NOMO-1 treated with dmso at 0.1 percent for 144 hours (cell line): Measurements from ENCODE around the gene RICTOR.

Source experiments
- DNase-seq: peaks from one replicate; lab custom pipeline; 2025; ENCODE audit not compliant: unreplicated experiment; lab: John Stamatoyannopoulos, UW

The RICTOR gene

DNA sequence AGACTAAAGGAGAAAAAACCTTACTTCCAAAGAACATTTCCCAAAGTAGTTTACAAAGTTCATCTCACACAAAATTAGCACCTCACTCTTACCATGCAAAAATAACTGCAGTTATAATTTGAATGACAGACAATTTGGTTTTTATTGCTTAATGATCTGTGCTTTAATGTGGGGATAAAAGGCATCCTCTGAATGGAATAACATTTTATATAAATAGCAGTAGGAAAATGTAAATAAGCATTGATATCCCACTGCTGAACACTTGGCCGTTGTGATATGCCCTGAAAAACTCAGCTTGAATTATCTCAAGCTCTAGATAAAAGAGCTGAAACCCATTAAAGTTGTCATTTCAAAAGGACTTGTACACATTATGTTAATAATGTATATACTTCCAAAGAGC is 135.2 kb downstream of the RICTOR start:
- DNase-seq, result no peak

DNA sequence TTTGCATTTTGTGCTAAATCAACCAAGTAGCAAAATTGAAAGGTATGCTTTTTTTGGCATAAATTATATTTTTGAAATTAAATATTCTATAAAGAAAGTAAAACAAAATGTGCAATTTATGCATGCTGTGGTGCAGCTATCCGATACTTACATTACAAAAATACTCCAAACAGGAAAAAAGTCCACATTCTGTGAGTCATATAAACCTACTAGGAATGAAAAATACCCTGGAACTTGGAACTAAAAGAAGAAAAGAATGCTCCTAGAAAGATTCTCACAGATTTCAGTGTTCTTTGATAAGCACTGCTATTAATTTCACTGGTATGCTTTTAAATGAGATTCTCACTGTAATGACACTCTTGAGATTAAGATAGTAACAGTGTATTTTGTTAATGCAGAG is 135.8 kb downstream of the RICTOR start:
- no peak for DNase-seq

DNA sequence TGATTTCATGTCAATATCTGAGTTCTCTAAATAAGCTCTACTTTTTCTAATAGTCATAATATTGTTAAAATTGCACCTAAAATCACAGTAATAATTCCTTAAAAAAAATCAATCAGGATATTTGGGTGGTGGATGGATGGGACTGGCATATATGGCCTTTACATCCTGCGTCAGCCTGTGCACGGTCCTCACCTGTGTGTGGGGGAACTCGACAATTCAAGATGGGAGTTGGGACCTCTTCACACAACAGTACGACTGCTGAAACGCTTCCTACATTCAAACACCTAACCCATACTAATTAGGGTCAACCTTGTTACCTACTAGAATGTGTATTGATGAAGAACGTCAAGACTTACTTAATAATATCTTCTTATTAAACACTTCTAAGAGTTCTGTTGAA is 137.9 kb downstream of the RICTOR start:
- no peak for DNase-seq

DNA sequence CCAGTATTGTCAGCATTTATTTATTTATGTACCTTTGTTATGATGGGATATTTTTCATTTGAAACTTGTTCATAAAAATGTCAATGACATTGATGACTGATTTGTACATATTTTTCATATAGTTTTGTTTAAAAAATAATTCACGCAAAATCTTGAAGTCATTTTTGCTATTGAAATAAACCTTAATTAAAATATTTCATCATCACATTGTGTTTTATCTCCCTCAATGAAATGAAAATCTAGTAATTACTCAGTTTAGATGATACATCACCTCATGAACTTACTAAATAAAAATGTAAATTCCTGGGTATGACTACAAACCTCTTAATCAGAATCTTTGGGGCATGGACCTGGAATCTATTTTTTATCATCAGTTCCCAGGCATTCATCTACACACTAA is 138.8 kb downstream of the RICTOR start:
- no peak for DNase-seq

DNA sequence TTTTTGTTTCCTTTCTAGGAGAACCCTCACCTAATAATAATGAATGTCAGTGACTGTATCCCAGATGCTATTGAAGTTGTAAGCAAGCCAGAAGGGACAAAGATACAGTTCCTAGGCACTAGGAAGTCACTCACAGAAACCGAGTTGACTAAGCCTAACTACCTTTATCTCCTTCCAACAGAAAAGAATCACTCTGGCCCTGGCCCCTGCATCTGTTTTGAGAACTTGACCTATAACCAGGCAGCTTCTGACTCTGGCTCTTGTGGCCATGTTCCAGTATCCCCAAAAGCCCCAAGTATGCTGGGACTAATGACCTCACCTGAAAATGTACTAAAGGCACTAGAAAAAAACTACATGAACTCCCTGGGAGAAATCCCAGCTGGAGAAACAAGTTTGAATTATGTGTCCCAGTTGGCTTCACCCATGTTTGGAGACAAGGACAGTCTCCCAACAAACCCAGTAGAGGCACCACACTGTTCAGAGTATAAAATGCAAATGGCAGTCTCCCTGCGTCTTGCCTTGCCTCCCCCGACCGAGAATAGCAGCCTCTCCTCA is 141.3 kb downstream of the RICTOR start:
- DNase-seq, result no peak

DNA sequence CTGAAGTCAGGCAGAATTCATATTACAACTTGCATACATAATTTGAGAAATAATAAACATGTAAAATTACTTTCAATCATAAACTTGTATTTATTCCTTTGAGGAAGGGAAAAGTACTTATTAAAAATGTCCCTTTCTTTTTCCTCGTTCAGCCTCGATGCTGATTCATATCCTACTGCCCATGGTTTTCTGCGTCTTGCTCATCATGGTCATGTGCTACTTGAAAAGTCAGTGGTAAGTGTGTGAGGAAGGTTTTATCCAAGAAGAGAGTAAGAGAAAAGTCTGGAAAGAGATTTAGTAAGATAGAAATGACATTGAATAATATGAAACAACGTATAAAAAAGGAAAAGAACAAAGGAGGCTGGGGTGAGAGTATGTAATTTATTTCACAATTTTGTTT is 142.5 kb downstream of the RICTOR start:
- no peak for DNase-seq

DNA sequence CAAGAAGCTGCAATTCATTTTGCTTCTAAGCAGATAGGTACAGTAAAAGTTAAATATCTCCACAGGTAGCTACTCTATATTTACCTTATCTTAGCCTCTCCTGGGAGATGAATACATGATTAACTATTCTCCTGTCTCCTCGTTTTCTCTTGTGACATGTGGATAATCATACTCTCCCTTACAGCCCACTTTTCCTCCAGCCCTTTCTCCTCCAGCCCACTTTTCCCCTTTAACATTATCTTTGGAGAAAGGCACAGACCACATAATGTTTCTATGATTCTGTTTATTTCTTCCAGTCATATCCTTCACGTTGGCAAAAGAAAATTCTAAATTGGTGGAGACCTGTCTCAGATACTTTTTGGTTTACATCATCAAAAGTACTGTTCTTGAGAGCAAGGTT is 144.4 kb downstream of the RICTOR start:
- no peak for DNase-seq

DNA sequence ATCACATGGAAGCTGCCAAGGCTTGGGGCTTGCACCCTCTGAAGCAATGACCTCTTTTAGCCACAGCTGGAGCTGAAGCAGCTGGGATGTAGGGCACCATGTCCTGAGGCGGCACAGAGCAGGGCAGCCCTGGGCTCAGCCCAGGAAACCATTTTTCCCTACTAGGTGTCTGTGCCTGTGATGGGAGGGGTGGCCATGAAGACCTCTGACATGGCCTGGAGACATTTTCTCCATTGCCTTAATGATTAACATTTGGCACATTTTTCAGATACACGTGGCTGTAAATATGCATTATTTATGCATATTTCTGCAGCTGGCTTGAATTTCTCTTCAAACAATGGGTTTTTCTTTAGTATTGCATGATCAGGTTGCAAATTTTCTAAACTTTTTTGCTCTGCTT is 146.7 kb downstream of the RICTOR start:
- DNase-seq, result no peak

DNA sequence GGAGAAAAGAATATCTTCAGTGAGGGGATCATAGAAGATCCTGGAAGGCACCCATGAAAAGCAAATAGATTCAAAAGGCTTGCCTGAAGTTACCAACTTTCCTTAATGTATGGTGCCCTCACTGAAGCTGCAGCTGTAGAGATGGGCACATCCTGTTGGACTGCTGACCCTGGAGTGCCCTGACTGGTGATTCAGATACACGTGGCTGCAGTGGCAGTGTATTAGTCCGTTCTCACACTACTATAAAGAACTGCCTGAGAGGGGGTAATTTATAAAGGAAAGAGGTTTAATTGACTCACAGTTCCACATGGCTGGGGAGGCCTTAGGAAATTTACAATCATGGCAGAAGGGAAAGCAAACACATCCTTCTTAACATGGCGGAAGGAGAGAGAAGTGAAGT is 148.1 kb downstream of the RICTOR start:
- DNase-seq, result no peak

DNA sequence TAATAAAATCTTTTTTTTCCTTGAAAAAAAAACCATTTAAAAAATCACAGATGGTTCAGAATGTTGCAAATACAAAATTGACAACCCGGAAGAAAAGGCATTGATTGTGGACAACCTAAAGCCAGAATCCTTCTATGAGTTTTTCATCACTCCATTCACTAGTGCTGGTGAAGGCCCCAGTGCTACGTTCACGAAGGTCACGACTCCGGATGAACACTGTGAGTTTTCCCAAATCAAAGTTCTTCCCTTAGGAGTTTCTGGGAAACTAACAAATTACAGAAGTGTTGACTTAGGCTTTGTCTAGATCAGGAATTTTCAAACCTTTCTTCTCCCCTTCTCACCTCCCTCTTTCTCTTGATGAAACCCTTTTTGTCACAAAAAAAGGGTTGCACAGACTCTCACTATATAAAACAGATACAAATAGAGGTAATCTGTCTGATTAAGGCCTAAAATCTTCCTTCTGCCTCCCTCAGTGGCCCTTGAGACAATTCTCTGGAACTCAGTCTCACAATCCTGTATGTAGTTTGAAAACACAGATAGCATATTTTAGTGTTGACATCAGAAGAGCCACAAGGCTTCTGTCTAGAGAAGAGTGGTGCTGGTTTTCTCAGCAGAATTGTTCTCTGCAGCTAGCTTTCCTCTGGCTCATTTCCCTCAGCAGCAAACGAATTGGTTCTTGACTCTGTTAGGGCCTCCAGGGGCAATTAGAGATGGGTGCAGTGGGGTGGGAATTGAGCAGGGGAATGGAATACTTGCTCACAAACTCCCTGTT is 148.9 kb downstream of the RICTOR start:
- no peak for DNase-seq

DNA sequence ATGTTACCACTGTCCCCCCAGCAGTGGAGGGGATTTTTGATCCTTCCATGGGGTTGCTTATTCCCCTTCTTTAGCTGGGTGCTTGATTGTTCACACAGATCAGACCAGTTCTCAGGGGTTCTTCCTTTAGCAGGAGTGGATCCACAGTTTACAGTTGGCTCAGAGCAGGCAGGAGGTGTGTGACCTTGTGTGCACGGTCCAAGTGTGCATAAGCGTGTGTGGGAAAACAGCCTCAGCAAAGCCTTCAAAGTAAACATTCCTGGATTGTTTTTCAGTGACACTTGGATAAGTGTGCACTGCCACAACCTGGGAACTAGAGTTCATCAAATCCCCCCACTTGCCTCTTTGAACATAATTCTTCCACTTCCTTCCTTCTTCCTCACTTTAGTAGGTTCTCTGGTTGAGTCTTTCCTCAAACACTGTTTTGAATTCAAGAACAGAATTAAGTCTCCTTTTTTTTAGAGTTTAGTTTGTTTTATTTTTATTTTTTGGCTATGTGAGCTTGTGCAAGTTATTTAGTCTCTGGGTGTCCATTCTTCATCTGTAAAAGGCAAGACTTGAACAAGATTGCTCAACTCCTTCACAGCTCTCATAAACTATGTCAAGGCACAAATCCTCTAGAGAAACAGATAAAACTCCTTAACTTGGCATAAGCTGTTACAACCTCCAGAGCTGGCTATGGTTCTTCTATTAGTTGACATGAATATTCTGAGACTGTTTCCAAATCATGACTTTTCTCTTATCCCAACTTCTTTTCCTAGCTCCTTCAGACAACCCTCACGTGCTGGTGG is 150.3 kb downstream of the RICTOR start:
- DNase-seq, result no peak

DNA sequence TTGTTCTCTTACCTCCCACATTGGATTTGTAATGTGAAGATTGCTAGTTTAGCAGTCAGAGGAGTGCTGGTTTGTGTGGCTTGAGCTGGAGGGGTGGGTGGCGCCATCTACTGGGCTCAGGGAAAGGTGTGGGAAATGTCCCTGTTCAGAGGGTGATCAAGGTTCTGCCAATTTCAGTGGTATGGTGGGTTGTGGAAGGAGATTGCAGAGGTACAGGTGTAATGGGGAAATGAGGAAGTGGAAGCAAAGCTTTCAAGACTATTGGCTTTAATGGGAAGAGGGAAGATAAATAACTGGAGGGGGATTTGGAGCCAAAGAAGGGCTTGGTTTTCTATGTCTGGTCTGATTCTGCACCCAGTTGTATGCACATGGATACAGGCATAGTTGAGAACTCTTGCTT is 152.0 kb downstream of the RICTOR start:
- DNase-seq, result peak; percentile 40

DNA sequence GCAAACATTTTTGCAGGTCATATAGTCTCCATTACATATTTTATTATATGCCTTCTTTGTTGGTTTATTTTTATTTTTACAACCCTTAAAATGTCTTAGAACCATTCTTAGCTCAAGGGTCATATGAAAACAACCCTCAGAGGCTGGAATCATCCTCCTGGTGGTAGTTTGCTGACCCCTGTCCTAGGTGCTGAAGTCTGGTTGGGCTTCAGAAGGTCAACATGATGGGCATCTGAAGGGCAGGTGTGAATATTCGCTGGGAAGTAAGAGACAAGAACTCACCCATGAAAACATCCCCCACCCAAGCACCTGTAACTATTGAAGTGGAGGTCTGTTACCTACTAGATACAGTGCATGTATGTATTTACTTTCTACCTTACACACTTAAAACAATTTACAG is 153.0 kb downstream of the RICTOR start:
- no peak for DNase-seq

DNA sequence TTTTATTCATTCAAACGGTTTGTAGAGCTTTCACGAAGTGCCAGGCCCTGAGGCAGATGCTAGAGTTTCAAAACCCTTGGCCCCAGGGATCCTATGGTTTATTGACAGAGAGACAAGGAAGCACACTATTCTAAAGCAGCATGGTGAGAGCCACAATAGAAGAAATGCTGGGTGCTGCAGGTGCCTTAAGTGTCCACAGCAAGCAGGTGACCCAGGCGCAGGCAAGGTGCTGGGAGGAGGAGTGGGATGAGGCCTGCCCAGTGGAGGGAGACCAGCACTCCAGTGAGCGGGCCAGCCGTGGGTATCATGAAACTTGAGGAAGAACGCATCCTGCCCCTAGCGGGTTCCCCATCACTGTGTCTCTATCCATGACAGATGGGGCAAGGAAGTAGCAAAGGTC is 157.4 kb downstream of the RICTOR start:
- no peak for DNase-seq

DNA sequence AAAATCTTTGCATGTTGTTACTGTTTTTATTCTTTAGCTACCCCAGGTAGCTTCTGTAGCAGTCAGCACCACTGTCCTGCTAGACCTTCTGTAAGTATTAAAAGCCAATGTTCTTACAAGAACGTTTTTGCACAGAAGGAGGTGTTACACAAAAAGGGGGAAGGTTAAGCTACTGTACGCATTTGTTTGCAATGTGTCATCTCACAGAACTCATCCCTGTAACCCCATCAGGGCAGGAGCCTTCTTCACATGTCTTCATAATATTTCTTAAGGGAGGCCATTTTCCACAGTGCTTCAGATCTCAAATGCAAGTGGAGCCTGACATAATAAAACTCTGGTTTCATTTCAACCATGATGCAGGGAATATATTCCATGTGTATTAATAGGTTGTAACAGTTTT is 160.5 kb downstream of the RICTOR start:
- no peak for DNase-seq

DNA sequence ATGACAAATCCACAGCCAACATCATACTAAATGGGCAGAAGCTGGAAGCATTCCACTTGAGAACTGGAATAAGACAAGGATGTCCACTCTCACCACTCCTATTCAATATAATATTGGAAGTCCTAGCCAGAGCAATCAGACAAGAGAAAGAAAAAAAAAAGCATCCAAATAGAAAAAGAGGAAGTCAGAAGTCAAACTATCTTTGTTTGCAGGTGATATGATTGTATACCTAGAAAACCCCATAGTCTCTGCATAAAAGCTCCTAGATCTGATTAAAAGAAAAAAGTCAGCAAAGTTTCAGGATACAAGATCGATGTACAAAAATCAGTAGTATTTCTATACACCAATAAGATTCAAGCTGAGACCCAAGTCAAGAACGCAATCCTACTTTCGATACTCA is 162.3 kb downstream of the RICTOR start:
- no peak for DNase-seq

DNA sequence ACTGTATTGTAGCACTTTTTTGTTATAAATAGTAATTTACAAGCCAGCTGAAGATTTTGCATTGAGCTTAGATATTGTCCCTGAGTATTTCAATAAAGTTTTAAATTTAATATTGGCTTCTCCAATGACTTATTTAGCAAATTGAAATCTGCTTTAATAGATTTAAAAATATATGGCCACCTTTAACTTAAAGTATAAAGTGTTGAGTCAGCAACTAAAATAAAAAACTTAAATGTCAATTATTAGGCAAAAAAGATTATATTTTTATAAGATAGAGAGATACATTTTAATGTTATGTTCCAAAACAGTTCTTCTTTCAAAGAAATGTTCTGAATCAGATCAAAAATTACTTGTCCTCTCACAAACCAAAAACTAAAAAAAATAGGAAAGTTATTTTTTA is 167.7 kb downstream of the RICTOR start:
- DNase-seq, result no peak

DNA sequence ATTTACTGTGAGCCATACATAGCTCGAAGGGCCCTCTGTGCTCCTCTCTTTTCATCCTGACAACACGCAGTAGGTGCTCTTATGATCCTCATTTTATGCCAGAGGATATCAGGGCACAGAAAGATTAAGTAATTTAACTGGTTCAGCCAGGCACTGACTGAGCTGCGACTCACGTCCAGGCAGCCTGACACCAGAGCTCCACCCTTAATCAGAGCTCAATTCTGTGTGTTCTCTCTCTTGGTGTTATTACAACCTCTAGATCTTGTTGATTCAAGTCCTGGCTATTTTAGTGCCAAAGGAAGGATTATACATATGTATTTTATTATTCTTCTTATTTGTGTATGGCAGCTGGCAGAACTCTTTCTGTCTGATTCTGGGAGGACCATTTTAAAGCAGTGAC is 168.7 kb downstream of the RICTOR start:
- no peak for DNase-seq

DNA sequence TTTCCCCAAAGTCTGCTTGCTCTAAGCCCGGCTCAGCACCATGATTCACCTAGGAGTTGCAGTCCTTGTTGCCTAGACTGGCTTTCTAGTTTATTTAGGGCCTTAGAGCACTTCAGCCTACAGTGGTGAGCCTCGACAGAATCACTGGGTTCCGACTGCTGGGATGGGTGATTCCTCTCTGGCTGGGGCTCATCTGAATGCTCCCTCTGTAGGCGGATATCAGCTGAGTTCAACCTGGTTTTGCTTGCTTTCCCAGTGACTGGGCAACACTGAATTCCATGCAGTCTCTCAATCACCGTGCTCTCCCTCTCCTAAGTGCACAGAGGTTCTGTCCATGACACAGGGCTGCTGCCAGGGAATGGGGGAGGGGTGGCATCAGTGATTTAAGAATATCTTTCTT is 174.3 kb downstream of the RICTOR start:
- DNase-seq, result no peak

DNA sequence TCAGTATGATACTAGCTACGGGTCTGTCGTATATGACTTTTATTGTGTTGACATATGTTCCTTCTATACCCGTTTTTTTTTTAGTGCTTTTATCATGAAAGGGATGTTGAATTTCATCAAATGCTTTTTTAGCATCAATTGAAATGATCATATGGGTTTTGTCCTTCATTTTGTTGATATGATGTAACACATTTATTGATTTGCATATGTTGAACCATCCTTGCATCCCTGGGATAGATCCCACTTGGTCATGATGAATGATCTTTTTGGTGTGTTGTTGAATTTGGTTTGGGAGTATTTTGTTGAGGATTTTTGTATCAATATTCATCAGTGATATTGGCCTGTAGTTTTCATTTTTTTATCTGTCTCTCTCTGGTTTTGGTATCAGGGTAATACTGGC is 177.4 kb downstream of the RICTOR start:
- no peak for DNase-seq

DNA sequence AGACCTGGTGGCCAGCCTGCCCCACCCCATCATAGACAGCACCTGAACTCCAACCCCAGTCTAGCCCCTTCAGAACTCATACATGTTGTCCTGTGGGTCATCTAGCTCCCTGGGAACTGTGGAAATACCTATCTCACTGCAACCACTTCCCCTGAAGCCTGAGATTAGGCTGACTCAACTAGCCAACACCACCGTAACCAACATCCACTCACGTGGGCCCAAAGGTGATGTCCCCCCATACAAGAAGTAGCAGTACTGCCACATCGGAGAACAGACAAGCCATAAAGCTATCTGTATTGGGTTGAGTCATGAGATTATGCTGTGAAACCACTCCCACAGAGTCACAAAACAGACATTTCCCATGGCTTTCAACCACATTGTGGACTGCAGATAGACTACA is 181.8 kb downstream of the RICTOR start:
- DNase-seq, result no peak

DNA sequence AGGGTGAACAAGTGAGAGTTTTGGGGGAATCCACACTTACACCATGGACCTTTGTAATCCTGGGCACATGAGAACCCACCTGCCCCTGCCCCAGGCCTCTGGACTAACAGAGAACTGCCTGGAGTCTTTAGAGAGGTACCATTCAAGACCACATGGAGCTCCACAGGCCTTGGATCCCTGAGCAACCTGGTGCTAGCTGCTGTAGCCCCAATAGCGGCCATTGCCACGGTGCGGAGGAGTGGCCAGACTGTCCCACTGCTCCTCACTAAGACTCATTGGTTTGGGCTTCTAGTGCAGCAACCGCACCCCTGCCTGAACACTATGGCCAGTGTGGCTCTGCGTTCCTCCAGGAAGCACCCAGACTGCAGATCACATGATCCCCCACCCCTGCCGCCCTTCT is 182.6 kb downstream of the RICTOR start:
- no peak for DNase-seq
